K562 (cell line): Measurements from ENCODE around the gene TALDO1.

Experiments
- CREB1 ChIP-seq, 2 experiments: sonication (generic) in 1 of 2; formaldehyde crosslinking in 1 of 2; IDR thresholded peaks; 2 replicates each; pipeline versions ENCODE4 v1.6.1 to v1.8.0; 2012 to 2022; ENCODE audit warnings: inconsistent platforms in 1 of 2, mild to moderate bottlenecking in 1 of 2, missing genetic modification reagents in 1 of 2, moderate library complexity in 1 of 2
- POLR2A ChIP-seq: fragments of 450-650 bp; conservative IDR thresholded peaks from 2 replicates; pipeline ENCODE4 v1.6.1; 2016
- REST ChIP-seq, 2 experiments: fragments of 450-650 bp; formaldehyde crosslinking in 1 of 2; IDR thresholded peaks; 2 replicates each; pipeline versions ENCODE4 v1.4.0 to v1.6.1; 2014 to 2020; ENCODE audit warnings: mild to moderate bottlenecking in 2 of 2, borderline replicate concordance in 1 of 2, low read depth in 1 of 2
- SIN3A ChIP-seq, 2 experiments: fragments of 150-350 bp in 1 of 2; IDR thresholded peaks; 2 replicates each; pipeline ENCODE4 v1.6.1; 2011 to 2016; ENCODE audit warnings: borderline replicate concordance in 2 of 2, low read depth in 2 of 2, low read length in 2 of 2, mild to moderate bottlenecking in 2 of 2, moderate library complexity in 2 of 2; ENCODE audit not compliant: control insufficient read depth in 1 of 2

- TF ChIP-seq REST (IDR thresholded peaks at IDR 0.05; ENCODE audit: borderline replicate concordance) (no peak), REST (CRISPR knock-in tag; IDR thresholded peaks at IDR 0.05; ENCODE audit: low read depth) (no peak), POLR2A (no peak), CREB1 (IDR thresholded peaks at IDR 0.05) (no peak), CREB1 (CRISPR knock-in tag; IDR thresholded peaks at IDR 0.05) (no peak), SIN3A (IDR thresholded peaks at IDR 0.05; ENCODE audit: borderline replicate concordance in 2 of 2, control insufficient read depth in 1 of 2, low read depth in 2 of 2, low read length in 2 of 2) (no peak)
These were observed 42.0 kb downstream of the TALDO1 start for GRCh38 chr11:788953-789940.
